Measurements from ENCODE around the gene NEDD4L.

The NEDD4L gene

DNA sequence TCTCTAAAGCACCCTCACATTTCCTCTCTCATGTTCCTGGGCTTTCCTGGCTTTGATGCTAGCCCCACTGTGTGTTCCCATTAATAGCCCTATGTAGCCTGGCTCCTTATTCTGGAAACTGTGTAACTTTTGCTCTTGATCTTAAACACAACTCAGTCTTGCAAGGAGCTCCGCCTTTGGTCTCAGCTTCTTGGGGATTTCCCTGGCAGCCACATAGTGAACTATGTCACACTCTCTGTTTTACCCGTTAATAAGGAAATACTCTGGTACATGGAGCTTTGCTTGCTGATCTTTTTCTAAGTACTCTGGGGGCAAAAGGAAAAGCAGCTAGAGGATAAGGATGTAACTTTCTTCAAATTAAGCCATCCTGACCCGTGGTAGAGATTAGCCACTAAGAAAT lies 259.3 kb downstream of the NEDD4L start:
- DNase-seq, result no peak

DNA sequence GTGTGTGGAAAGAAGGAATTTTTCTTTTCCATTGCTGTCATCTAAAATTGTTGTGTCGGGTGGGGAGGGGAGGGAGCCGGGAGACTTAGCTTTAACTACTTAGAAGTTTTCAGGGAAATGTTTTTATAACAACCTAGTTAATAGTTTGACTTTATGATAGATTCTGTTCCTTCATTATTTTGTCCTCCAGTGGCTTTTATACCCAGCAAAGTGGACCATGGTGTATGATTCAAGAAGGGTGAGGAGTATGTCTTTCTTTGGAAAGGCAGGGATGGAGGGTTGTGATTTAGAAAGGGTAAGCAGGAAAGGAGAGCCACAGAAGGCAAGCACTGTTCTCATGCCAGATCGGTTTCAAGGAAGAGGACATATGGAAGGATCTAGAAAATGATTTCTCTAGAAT lies 261.8 kb downstream of the NEDD4L start:
- no peak for DNase-seq

DNA sequence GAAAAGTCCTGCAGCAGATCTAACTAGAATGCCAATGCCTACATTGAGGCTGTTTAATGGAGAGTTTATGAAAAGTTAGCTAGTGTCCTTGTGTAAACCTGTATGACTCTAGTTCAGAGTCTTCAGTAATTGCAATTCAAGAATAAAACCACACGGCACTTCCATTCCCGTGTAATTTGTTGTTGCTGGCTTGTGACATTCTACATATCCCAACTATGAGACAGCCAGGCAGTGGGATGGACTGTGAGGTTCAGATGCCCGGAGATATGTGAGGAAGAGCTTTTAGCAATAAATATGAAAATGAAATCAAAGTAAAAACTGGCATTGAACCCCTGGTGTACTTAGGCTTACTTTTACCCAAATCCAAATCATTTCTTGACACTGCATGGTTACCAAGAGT lies 263.4 kb downstream of the NEDD4L start:
- no peak for DNase-seq

DNA sequence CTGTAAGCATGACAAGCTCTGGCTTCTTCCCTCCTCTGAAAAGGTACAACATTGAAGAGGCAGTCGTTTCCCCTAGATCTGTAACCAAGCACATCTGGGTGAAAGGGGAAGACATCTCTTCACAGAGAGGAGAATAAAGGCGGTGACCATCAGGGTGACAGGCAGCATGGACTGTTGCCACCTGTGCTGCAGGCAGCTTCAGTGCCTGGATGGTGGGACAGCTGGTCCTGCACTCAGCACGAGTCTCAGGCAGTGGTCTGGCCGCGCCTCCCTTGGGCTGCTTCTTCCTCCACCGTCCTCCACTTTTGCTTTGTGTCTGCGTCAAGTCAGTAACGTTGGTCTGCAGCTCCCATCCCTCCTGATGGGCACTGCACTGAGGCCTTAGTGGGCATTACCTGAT lies 264.4 kb downstream of the NEDD4L start:
- no peak for DNase-seq

DNA sequence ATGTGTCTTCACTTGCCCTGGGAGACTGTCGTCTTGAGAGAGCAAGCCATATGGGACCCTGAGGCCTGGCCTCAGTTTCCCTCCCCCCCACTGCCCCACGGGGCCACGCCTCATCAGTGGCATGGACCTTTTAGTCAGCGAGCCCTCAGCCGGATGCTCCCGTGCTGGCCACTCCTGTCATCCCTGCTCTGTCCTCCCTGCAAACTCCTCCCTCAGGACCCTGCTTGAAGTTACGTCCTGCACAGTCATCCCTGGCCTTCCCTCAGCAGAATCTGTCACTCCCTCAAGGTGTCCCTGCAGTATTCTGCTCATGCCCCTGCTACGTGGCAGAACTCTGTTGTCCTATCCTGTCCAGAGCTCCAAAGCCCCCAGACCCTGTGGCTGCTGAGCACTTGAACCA lies 265.1 kb downstream of the NEDD4L start:
- DNase-seq, result no peak

DNA sequence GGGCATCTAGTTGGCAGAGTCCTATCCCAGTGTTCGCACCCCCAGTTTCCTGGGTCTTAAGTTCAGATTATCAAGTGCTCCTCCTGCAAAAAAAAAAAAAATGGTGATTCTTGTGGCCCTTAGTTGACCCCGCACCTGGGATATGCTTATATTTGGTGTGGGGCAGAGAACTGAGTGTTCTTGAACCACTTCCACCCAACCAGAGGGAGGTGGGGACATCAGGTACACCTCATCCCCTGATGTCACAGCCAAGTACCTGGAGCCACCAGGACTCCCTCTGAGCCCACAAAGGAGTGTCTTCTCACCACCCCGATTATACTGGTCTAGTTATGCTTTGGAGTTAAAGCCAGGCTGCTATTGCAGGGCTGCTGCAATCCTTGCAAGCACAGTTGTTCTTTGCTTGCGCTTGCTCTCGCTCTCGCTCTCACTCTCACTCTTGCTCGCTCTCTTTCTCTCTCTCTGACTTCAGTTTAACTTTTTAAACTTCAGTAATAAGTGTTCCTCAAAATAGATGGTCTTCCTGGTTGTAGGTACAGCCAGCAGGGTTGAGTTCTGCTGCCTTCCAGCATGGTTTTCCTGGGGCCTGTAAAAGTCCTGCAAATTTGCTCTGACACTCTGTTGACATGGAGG lies 265.7 kb downstream of the NEDD4L start:
- DNase-seq, result no peak

DNA sequence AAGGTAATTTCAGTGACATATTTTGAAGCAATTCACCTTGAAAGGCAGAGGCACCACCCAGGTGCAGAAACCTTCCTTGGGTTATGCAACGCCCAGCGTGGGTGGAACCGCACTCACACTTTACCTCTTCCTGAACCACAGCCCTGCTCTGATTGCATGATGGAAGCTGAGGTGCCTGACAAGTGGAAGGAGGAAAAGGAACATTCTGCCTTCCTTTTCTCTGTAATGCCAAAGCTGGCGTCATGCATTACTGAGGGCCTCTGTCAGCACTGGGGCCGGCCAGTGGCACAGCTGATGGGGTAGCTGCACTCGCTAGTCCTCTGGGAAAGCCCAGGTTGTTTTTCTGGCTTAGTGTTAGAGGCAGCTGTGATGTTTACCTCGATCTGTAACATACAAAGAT lies 266.5 kb downstream of the NEDD4L start:
- no peak for DNase-seq

DNA sequence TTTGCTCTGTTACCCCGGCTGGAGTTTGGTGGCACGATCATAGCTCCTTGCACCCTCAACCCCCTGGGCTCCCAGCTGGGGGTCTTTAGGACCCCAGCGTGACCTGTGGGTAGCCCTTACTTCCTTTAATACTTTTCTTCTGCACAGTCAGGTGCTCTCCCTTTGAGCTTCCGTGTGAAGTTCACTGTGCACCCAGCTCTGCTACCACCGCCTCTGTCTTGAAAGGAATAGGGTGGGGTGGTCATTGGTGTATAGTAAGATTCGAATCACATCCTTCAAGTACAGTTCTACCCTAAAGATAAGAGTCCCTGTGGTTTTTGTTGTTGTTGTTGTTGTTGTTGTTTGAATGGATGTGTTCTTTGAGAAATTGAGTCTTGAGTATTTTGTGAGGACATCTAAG lies 267.4 kb downstream of the NEDD4L start:
- DNase-seq, result no peak

DNA sequence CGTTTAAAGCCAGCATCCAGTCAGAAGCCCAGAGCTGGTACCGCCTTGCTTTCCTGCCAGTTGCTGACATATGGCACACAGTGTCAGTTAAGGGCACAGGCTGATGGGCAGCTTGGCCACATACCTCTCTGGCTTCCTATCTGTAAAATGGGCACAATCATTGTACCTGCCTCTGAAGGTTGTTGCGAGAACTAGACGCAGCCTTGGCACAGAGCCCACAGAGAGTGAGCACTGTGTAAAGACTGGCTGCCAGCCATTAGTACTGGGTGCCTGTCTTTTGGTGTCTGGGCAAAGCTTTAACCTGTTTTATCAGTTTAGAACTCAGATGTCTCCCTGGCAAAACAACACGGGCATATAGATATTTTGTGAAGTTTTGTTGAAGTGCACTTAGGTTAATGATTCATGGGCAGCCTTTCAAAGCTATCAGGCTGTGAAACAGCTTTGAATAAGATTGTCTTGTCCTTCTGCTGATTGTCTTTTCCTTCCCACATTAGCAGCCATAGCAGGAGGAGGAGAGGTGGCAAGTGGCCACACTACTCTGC lies 269.5 kb downstream of the NEDD4L start:
- DNase-seq, result no peak

DNA sequence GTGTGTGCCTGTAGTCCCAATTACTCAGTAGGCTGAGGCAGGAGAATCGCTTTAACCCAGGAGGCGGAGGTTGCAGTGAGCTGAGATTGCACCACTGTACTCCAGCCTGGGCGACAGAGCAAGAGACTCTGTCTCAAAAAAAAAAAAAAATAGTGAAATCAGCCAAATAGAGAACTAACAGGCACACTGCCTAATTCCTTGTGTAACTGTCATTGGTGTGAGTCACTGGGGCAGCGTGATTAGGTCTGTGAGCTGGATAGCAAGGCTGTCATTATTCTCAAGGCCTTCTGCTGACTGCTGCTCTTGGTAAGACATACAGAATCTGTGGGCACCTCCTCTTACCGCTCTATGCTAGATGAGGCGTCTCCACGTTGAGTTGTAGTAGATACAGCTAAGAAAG lies 270.3 kb downstream of the NEDD4L start:
- no peak for DNase-seq

DNA sequence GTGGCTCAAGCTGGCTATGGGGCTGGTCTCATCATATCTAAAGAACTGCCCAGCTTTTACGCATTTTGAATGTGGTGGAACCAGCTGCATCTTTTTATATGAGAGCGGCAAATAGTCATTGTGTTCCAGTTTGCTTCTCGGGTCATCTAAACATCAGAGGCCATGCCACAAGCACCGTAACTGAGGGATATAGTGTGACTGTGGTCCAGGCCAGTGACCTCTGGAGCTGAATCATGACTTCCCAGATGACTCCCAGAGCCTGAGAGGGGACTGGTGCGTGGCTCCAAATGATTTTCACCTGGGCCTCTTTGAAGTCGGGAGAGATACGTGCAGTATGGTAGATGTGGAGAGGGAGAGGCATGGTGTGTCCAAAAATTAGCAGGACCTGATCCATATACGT lies 271.0 kb downstream of the NEDD4L start:
- no peak for DNase-seq

DNA sequence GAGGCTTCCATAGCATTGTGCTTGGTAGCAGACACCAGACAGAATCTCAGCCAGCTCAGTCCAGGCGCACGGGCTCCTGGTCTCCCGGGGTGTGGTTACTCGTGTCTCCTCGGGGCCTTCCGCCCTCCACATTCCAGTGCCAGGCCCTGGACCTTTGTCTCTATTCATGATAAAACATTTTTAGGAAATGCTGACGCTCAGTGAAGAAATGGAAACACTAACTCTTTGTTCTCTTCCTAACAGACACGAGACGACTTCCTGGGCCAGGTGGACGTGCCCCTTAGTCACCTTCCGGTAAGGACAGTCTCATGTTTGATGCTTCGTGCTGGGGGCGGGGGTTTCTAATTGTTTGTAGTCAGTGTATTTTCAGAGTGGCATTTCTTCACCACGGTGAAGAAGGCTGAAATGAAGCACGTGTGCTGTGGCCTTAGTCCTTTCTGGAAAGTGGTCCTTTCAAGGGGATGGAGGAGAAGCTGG lies 271.8 kb downstream of the NEDD4L start:
- no peak for DNase-seq

DNA sequence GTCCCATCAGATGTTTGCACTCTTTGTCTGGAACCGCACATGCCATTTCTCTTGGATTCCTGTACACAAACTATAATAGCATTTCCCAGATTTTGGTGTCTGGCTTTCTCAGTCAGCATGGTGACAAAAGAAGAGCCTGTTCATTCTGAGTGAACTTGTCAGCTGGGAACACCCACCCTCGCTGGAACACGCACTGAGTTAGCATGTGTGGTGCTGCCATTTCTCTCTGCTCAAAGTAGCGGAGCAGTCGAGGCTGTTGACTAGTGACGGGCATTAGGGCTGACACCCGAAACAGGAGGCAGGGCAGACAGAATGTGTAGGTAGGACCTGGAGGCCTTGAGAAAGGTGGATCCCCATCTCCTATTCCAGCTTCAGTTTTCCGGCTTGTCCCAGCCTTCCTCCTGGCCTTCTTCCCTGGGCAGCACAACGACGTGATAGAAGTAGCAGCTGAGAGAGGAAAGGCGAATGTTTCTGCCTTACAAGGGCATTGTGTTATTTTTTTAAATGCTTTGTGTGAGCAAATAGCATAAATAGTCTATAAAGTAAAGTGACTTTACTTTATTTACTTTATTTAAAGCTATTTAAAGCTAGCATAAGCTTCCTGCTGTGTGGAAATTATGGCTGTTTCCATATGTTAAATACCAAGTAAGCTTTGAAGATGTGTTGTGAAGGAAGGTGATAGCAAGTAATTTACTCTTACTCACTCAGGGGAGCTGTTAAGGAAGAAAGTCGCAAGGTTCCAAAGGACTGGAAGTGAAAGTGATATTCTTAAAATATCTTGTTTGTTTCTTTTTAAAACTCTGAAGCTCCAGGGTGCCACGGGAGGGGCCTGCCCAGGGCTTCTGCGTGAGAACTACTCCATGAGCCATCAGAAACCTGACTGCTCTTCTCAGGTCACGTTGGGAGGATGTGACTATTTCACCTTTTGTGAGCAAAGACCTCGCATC lies 272.6 kb downstream of the NEDD4L start:
- DNase-seq, result no peak

DNA sequence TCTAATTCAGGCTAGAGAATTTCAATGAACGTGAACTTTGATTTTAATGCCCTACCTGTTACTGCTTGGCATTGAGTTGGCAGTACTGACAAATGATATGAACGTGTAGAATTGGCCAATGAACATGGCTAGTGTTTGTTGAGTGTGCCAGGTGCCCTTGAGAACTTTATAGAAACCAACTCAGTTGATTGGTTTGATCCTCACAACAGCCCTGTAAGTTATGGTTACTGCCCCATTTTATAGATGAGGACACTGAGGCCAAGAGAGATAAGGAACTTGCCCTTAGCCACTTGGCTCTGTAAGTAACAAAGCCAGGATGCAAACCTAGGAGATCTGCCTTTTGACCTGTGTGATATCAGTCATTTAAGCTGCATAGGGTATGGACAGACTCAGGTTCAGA lies 275.7 kb downstream of the NEDD4L start:
- no peak for DNase-seq

DNA sequence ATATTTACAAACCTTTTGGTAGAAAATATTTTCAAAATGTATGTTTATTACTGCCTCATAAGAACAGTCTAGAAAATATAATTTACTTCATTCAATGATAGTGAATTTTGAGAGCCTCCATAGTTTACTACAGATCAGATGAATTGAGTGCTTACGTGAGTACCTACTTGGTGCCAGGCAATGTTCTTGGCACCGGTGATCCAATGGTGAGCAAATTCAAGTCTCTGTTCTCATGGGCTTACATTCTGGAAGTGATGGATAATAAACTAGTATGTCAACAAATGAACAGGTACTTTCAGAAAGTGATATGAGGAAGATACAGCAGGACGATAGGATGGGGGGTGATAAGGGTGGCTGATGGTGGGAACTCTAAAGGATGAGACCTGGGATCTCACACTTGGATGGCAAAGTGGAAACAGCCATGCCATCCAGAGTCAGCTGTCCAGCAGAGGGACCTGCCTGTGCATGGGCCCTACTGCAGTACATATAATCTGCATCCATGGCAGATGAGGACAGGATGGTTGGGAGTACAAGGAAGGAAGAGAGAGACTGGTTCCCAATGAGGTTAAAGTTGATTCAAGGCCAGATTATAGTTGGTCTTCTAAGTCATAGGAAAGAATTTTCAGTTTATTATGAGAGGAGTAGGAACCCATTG lies 277.0 kb downstream of the NEDD4L start:
- DNase-seq, result no peak

DNA sequence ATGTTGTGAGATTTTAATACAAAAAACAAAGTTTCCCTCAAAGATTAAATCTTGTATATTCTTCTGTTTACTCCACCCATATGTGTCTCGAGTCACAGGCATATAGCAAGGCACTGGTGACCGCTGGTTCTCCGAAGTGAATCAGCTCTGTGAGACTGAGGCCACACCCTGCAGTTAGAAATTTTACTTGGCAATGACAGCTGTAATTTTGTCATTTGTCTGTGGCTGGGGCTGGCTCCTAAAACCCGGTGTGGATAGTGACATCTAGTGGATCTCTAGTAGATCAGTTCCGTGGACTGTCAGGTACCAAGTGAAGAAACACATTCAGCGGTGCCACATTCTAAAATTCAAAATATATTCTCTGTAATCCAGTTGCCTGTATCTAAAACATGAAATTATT lies 278.0 kb downstream of the NEDD4L start:
- no peak for DNase-seq

DNA sequence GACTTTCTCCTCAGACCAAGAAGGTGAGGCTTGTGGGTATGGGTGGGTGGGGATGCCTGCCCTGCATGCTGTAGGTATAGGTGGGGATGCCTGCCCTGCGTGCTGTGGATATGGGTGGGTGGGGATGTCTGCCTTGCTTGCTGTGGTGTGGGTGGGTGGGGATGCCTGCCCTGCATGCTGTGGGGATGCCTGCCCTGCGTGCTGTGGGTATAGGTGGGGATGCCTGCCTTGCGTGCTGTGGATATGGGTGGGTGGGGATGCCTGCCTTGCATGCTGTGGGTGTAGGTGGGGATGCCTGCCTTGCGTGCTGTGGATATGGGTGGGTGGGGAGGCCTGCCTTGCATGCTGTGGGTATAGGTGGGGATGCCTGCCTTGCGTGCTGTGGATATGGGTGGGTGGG lies 278.4 kb downstream of the NEDD4L start:
- no peak for DNase-seq

DNA sequence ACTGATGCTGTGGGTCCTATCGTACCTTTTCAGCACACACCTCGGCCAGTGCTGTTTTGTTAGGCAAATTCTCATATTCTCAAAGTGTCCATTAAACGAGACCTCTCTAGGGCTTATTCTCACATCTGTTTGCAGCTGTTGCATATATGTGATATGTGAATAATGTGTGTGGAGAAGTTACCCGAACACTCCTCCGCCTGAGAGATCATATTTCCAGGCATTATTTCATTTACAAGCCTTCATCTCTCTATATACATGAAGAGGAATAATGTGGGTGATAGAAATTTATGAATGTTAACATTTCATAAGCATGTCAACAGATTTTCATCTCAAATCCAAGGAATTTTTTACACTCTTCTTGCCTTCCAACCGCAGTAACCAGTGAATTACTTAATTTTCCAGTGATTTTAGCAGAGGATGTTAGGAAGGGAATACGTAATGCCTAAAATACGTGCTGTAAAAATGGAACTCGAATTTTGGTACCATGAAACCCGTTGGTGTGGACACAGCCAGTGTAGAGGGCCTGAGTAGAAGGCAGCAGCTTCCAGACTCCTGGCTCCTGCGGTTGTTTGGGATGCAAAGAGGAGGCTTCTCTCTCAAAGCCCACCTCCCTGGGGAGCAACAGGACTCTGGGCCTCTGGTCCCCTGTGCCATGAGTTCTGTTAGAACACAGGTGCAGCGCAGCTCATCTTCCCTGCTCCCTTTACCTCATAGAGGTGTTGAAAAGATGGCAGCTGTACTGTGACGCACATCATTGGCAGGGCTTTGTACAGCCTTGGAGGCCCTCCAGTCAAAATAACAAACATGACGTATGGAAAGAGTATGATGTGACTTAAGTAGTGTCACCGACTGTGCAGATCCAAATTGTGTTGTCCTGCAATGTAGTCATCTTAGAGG lies 280.1 kb downstream of the NEDD4L start:
- DNase-seq, result no peak

DNA sequence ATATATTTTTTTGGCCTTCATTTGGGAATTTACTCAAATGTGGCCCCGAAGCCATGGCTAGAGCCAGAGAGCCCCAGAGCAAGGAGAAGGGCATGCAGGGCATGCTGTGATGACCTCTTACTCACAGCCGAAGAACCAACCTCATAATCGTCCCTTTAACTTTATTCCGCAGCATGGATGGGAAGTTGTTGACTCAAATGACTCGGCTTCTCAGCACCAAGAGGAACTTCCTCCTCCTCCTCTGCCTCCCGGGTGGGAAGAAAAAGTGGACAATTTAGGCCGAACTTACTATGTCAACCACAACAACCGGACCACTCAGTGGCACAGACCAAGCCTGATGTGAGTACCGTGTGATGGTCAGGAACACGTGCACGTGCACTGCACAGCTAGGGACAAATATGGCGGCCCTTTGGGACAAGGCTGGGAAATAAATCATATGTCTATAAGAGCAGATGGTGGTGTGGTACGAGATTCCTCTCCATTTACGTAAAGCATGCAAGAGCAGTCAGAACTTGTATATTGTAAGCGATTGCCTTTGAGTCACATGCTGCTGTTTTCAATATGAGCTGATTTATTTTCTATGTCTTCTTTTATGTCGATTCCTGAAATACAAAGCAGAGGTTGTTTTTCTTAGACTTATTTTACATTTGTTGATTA lies 280.9 kb downstream of the NEDD4L start:
- DNase-seq, result no peak

DNA sequence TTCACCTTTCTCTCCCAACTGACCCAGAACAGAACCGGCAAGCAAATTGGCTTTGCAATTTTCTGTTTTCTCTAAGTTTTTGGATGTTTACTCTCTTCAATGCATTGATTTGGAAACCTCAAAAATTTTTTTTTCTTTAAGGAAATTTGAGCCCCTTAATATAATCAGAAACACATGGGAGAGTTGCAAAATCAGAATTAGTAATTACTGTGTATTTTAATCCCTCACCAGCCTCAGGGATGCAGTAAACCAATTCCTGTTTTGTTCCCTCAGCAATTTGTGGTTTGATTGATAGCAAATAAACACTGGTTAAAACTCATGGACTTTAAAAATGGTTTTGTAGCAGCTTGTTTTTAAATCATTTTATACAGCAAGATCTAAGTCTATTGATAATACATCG lies 281.5 kb downstream of the NEDD4L start:
- DNase-seq, result no peak

DNA sequence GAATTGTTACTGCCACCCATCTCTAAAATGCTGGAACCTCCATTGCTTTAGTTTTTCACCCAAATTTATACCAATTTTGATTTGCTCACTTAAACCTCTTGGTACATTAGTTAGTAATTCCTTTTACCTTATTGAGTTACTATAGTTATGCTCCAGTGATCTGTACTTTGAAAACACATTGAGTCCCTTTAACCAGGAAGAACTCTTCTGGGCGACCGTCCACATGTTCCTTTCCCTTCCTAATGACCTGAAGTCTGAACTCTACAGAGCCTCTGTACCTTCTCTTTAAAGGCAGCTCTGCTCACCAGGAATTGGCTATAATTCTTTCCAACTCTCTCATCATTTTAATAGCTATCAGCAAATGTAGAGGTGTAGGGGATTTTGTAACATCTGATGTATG lies 290.0 kb downstream of the NEDD4L start:
- no peak for DNase-seq

DNA sequence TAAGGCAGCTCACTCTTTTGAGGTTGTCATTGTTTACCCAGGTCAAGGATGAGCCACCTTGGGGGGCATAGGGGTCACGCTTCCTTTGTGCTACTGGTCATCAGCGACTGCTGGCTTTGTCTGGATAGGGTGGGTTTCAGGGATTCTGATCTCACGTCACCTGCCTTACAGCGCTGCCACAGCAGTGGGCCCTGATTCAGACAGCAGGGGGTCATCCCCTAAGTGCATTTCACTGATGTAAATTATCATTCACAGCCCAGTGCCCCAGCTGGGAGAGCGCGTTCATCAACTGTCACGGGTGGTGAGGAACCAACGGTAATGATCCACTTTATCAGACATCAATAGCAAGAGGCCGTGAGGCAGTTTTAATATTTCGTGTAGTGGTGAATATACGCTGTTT lies 291.2 kb downstream of the NEDD4L start:
- no peak for DNase-seq
